ENCODE data around the gene S100A5. TPM values are rescaled to one million over a fixed set of nuclear protein-coding genes. Genes with fewer than 3 reads are reported as not detected.

Gene S100A5
- total and polyA plus RNA-seq, 2 experiments from 2014 or later = 0.41 TPM; not detected in 1

DNA sequence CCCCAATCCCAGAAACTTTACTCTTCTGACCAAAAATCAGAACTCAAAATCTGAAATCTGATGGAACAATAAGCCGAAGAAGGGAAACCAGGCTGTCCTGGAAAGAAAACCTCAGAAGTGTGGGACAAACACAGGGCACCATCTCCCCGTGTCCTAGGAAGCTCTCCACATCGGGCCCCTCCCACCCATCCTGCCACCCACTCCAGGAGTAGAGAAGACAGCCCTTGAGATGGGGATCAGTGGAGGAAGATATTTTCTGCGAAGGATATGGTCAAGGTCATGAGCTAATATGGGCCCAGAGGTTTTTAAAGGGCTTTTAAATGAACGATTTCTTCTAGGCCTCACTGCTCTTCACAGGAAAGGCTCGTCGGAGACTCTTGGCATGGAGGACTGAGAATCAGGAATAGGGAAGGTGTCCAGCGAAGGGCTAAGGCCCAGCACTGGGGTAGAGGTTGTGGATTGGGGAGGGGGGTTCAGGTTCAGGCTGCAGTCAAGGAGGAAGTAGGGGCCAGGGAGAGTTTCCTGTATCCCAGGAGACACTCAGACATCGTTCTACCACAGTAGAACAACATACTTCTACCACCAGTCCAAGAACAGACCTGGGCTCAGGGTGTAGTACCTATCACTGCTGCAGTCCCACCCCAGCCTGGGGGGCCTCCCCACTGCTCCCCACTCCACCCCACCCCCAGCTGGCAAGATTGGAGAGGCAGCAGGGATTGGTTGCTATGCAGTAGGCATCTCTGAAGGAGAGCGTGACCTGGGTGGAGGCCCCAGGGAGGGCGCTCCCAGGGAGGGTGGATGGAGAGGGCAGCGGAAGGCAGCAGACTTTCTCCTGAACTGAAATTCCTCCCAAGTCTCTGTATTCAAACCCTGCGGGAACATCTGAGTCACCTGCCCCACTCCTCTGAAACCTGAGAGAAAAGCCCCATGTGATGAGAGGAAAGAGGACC, 1.2 kb upstream of the S100A5 start:
- Histone ChIP-seq H3K27me3 (replicated peaks; ENCODE audit: insufficient read depth) (no peaks in the 10 kb centered on the region), H3K4me3 (no peak overlapping the region), H3K9ac (no peak overlapping the region), H2AFZ (no peak overlapping the region), H3K4me2 (ENCODE audit: unreplicated experiment) (no peak overlapping the region), H3K27ac (no peak overlapping the region; the same call in 1 of the 2 replicates), H3K4me1 (ENCODE audit: insufficient read depth) (peaks cover 66% of the 10 kb centered on the region), H3K9me2 (ENCODE audit: insufficient read depth) (no peaks in the 10 kb centered on the region), H4K20me1 (ENCODE audit: insufficient read depth) (no peaks in the 10 kb centered on the region), H3K36me3 (ENCODE audit: low read depth) (no peaks in the 10 kb centered on the region), H3F3A (ENCODE audit: insufficient read depth) (peaks cover 65% of the 10 kb centered on the region), H3K79me2 (ENCODE audit: insufficient read depth) (peaks cover 21% of the 10 kb centered on the region), H3K9me3 (ENCODE audit: low read depth) (no peaks in the 10 kb centered on the region)
- in situ Hi-C loops (cut with MboI) = no loop called here
- 56 to 59% methylated on average over 12 to 13 of the region's 13 CpGs for WGBS, 2 experiments (ENCODE audit: low coverage in 1 of 2, low lambda C conversion rate in 2 of 2, missing lambda C conversion rate in 2 of 2)
- DNase-seq = no peak
- TF ChIP-seq EZH2phosphoT487 (IDR thresholded peaks at IDR 0.05; ENCODE audit: insufficient read depth, low read depth) (no peak), EZH2 (IDR thresholded peaks at IDR 0.05; ENCODE audit: insufficient read depth, poor library complexity, severe bottlenecking) (no peak)

DNA sequence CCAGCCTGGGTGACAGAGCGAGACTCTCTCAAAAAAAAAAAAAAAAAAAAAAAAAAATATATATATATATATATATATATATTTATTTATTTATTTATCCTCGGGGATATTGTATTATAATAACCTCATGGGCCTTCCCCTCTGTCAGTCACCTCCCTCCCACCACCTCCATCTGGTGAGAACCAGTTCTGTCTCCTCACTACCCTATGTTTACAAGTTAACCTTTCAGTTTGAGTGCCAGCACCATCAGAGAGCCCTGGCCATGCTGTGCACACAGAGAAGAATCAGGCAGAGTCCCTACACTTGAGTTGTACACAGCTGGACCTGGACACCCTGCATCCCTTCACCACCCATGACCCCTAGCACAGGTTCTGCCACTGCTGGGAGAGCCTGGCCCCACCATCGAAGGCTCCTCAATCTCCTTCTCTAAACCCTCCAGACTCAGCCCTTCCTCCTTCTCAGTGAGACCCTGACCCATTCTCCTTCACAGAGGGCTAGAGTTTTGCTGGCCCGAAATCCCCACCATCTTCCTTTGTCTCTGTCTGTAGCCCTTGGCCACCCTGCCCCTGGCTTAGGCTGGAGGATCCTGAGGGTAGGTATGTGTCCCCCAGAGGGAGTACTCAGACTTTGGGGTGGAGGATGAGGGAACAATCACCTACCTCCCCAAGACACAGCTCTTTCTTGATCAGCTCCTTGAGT, 1.2 kb downstream of the S100A5 start:
- no peaks in the 10 kb centered on the region for H3K27me3 ChIP-seq (replicated peaks; ENCODE audit: insufficient read depth)
- no peaks in the 10 kb centered on the region for H4K20me1 ChIP-seq (ENCODE audit: insufficient read depth)
- no peak overlapping the region for H3K9ac ChIP-seq
- H3F3A ChIP-seq (ENCODE audit: insufficient read depth) = peaks cover 53% of the 10 kb centered on the region
- H2AFZ ChIP-seq = no peak overlapping the region
- H3K4me3 ChIP-seq = no peak overlapping the region
- whole genome bisulfite sequencing, 2 experiments (ENCODE audit: low coverage in 1 of 2, low lambda C conversion rate in 2 of 2, missing lambda C conversion rate in 2 of 2) = 80 to 90% methylated on average over 3 to 4 of the region's 4 CpGs
- no peak overlapping the region for H3K27ac ChIP-seq
- in situ Hi-C loops (cut with MboI) = no loop called here
- no peaks in the 10 kb centered on the region for H3K9me2 ChIP-seq (ENCODE audit: insufficient read depth)
- TF ChIP-seq EZH2phosphoT487 (IDR thresholded peaks at IDR 0.05; ENCODE audit: insufficient read depth, low read depth) (no peak), EZH2 (IDR thresholded peaks at IDR 0.05; ENCODE audit: insufficient read depth, poor library complexity, severe bottlenecking) (no peak)
- no peaks in the 10 kb centered on the region for H3K9me3 ChIP-seq (ENCODE audit: low read depth)
- DNase-seq = no peak
- H3K79me2 ChIP-seq (ENCODE audit: insufficient read depth) = peaks cover 20% of the 10 kb centered on the region
- H3K36me3 ChIP-seq (ENCODE audit: low read depth) = no peaks in the 10 kb centered on the region
- no peak overlapping the region for H3K4me2 ChIP-seq (ENCODE audit: unreplicated experiment)
- H3K4me1 ChIP-seq (ENCODE audit: insufficient read depth) = peaks cover 46% of the 10 kb centered on the region

DNA sequence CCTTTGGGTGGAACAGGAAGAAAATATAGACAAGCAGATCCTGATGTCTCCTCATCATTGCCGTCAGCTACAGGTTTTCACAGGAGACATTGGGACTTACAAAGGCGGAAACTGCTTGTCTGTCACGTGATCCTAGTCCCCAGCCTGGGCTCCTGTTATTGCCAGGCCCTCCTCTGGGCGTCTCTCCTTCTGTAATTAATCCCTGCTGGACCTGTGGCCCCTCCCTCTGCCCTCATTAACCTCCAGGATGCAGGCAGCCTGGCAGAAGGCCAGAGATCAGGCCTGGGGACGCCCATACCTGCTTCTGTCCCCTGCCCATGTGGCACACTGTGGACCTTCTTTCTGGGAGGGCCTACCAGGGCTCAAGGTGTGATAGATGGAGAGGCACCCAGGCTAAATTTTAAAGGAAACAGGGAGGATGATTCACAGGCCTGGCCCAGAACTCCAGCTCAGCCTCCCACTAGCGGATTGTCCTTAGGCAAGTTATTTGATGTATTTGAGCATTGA, 2.4 kb downstream of the S100A5 start:
- H3K4me1 ChIP-seq (ENCODE audit: insufficient read depth) = peaks cover 37% of the 10 kb centered on the region
- H3K27ac ChIP-seq = peak overlapping the region; percentile 61
- no peaks in the 10 kb centered on the region for H3K36me3 ChIP-seq (ENCODE audit: low read depth)
- H3K9ac ChIP-seq = peak overlapping the region; percentile 8; the same call in 1 of the 2 replicates
- no peak overlapping the region for H3K4me3 ChIP-seq
- no peaks in the 10 kb centered on the region for H4K20me1 ChIP-seq (ENCODE audit: insufficient read depth)
- peaks cover 17% of the 10 kb centered on the region for H3K79me2 ChIP-seq (ENCODE audit: insufficient read depth)
- peak; percentile 76 for DNase-seq
- H3K27me3 ChIP-seq (replicated peaks; ENCODE audit: insufficient read depth) = no peaks in the 10 kb centered on the region
- TF ChIP-seq EZH2 (IDR thresholded peaks at IDR 0.05; ENCODE audit: insufficient read depth, poor library complexity, severe bottlenecking) = no peak
- TF ChIP-seq EZH2phosphoT487 (IDR thresholded peaks at IDR 0.05; ENCODE audit: insufficient read depth, low read depth) = no peak
- WGBS, 2 experiments (ENCODE audit: low coverage in 1 of 2, low lambda C conversion rate in 2 of 2, missing lambda C conversion rate in 2 of 2) = 13 to 17% methylated on average over 6 of the region's 6 CpGs
- peaks cover 52% of the 10 kb centered on the region for H3F3A ChIP-seq (ENCODE audit: insufficient read depth)
- in situ Hi-C loops (cut with MboI) = no loop called here
- H3K9me2 ChIP-seq (ENCODE audit: insufficient read depth) = no peaks in the 10 kb centered on the region
- peak overlapping the region; percentile 8 for H3K4me2 ChIP-seq (ENCODE audit: unreplicated experiment)
- H3K9me3 ChIP-seq (ENCODE audit: low read depth) = no peaks in the 10 kb centered on the region
- peak overlapping the region; percentile 32 for H2AFZ ChIP-seq

DNA sequence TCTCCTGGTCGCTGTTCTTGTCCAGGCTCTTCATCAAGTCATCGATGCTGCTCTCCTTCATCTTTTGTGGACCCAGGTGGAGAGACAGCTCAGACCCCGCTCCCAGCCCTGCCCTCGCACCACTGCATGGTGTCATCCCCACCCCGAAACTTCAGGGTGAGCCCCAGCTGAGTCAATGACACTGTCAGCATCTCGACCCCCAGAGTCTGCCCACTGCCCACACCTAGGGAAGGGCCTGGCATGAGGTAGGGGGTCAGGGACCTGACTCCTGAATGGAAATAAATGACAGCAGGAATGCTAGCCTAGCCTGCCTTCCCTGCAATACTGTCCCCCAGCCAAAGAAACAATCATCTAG, 3.4 kb downstream of the S100A5 start:
- Histone ChIP-seq H4K20me1 (ENCODE audit: insufficient read depth) (no peaks in the 10 kb centered on the region), H3K9me3 (ENCODE audit: low read depth) (no peaks in the 10 kb centered on the region), H3K79me2 (ENCODE audit: insufficient read depth) (peaks cover 17% of the 10 kb centered on the region), H3K4me3 (no peak overlapping the region), H3K27ac (no peak overlapping the region), H3F3A (ENCODE audit: insufficient read depth) (peaks cover 50% of the 10 kb centered on the region), H2AFZ (no peak overlapping the region), H3K9ac (no peak overlapping the region), H3K4me2 (ENCODE audit: unreplicated experiment) (no peak overlapping the region), H3K9me2 (ENCODE audit: insufficient read depth) (no peaks in the 10 kb centered on the region), H3K4me1 (ENCODE audit: insufficient read depth) (peaks cover 41% of the 10 kb centered on the region), H3K36me3 (ENCODE audit: low read depth) (no peaks in the 10 kb centered on the region), H3K27me3 (replicated peaks; ENCODE audit: insufficient read depth) (no peaks in the 10 kb centered on the region)
- DNase-seq = no peak
- in situ Hi-C loops (cut with MboI) = no loop called here
- TF ChIP-seq EZH2 (IDR thresholded peaks at IDR 0.05; ENCODE audit: insufficient read depth, poor library complexity, severe bottlenecking) = no peak
- TF ChIP-seq EZH2phosphoT487 (IDR thresholded peaks at IDR 0.05; ENCODE audit: insufficient read depth, low read depth) = no peak
- 84 to 85% methylated on average over 6 of the region's 6 CpGs for WGBS, 2 experiments (ENCODE audit: low coverage in 1 of 2, low lambda C conversion rate in 2 of 2, missing lambda C conversion rate in 2 of 2)

Data from GM23248 (cell line).